Measurements from ENCODE around the gene SCN7A.

Gene SCN7A

GRCh38 chr2:166444306-166444705 lies 49.7 kb downstream of the SCN7A start:
- H3K9ac ChIP-seq (ENCODE audit: low read length) = no peak overlapping the region
- no peak overlapping the region for H3K27ac ChIP-seq (ENCODE audit: low read depth, low read length)
- no peaks in the 10 kb centered on the region for H3K27me3 ChIP-seq (ENCODE audit: control insufficient read depth, insufficient read depth, low read length)
- no peak overlapping the region for H3K4me3 ChIP-seq (ENCODE audit: low read length)
- no peaks in the 10 kb centered on the region for H3K4me1 ChIP-seq (ENCODE audit: control insufficient read depth, insufficient read depth, low read length)
- H3K36me3 ChIP-seq (ENCODE audit: control insufficient read depth, insufficient read depth, low read length) = no peaks in the 10 kb centered on the region

- no peaks in the 10 kb centered on the region for H3K36me3 ChIP-seq (ENCODE audit: control insufficient read depth, insufficient read depth, low read length)
- no peak overlapping the region for H3K9ac ChIP-seq (ENCODE audit: low read length)
- H3K27me3 ChIP-seq (ENCODE audit: control insufficient read depth, insufficient read depth, low read length) = no peaks in the 10 kb centered on the region
- H3K4me3 ChIP-seq (ENCODE audit: low read length) = no peak overlapping the region
- no peak overlapping the region for H3K27ac ChIP-seq (ENCODE audit: low read depth, low read length)
- no peaks in the 10 kb centered on the region for H3K4me1 ChIP-seq (ENCODE audit: control insufficient read depth, insufficient read depth, low read length)
Observed at GRCh38 chr2:166440313-166440712, 53.7 kb downstream of the SCN7A start.

DNA sequence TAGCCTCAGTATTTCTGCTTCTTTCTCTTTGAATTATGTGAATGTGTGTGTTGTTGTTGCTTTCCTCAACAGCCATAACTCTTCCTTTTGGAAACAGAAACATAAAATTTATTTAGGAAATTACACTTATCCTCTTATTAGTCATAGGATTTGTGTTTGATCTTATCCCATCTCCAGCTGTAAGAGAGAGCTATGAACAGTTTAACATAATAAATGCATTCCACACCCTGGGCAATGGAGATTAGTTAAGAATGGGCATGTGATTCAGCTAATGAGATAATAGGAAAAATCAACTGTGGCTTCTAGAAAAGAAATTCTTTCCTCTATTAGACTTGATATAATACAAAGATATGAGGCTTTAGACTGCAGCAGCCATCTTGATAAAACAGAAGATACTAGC lies 55.0 kb downstream of the SCN7A start:
- no peak overlapping the region for H3K4me3 ChIP-seq (ENCODE audit: low read length)
- no peaks in the 10 kb centered on the region for H3K36me3 ChIP-seq (ENCODE audit: control insufficient read depth, insufficient read depth, low read length)
- no peak overlapping the region for H3K27ac ChIP-seq (ENCODE audit: low read depth, low read length)
- H3K4me1 ChIP-seq (ENCODE audit: control insufficient read depth, insufficient read depth, low read length) = no peaks in the 10 kb centered on the region
- no peak overlapping the region for H3K9ac ChIP-seq (ENCODE audit: low read length)
- no peaks in the 10 kb centered on the region for H3K27me3 ChIP-seq (ENCODE audit: control insufficient read depth, insufficient read depth, low read length)

DNA sequence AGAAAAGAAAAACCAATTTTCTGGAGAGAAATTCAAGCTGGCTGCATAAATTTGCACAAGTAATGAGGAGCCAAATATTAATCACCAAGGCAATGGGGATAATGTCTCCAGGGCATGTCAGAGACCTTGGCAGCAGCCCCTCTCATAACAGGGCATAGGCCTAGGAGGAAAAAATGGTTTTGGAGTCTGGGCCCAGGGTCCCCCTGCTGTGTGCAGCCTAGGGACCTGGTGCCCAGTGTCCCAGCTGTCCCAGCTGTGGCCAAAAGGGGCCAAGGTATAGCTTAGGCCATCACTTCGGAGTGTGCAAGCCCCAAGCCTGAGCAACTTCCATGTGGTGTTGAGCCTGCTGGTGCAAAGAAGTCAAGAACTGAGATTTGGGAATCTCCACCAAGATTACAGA lies 57.1 kb downstream of the SCN7A start:
- Histone ChIP-seq H3K27ac (ENCODE audit: low read depth, low read length) (no peak overlapping the region), H3K4me1 (ENCODE audit: control insufficient read depth, insufficient read depth, low read length) (no peaks in the 10 kb centered on the region), H3K9ac (ENCODE audit: low read length) (no peak overlapping the region), H3K36me3 (ENCODE audit: control insufficient read depth, insufficient read depth, low read length) (no peaks in the 10 kb centered on the region), H3K4me3 (ENCODE audit: low read length) (no peak overlapping the region), H3K27me3 (ENCODE audit: control insufficient read depth, insufficient read depth, low read length) (no peaks in the 10 kb centered on the region)

DNA sequence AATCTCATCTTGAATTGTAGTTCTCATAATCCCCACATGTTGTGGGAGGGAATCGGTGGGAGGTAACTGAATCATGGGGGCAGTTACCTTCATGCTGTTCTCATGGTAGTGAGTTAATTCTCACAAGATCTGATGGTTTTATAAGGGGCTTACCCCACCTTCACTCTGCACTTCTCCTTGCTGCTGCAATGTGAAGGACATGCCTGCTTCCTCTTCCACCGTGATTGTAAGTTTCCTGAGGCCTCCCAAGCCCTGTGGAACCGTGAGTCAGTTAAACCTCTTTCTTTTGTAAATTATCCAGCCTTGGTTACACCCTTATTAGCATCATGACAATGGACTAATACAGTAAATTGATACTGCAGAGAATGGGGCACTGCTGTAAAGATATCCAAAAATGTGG lies 57.9 kb downstream of the SCN7A start:
- Histone ChIP-seq H3K4me1 (ENCODE audit: control insufficient read depth, insufficient read depth, low read length) (no peaks in the 10 kb centered on the region), H3K27me3 (ENCODE audit: control insufficient read depth, insufficient read depth, low read length) (no peaks in the 10 kb centered on the region), H3K4me3 (ENCODE audit: low read length) (no peak overlapping the region), H3K27ac (ENCODE audit: low read depth, low read length) (no peak overlapping the region), H3K36me3 (ENCODE audit: control insufficient read depth, insufficient read depth, low read length) (no peaks in the 10 kb centered on the region), H3K9ac (ENCODE audit: low read length) (no peak overlapping the region)

GRCh38 chr2:166434491-166434890 lies 59.6 kb downstream of the SCN7A start:
- Histone ChIP-seq H3K27ac (ENCODE audit: low read depth, low read length) (no peak overlapping the region), H3K36me3 (ENCODE audit: control insufficient read depth, insufficient read depth, low read length) (no peaks in the 10 kb centered on the region), H3K9ac (ENCODE audit: low read length) (no peak overlapping the region), H3K27me3 (ENCODE audit: control insufficient read depth, insufficient read depth, low read length) (no peaks in the 10 kb centered on the region), H3K4me1 (ENCODE audit: control insufficient read depth, insufficient read depth, low read length) (no peaks in the 10 kb centered on the region), H3K4me3 (ENCODE audit: low read length) (no peak overlapping the region)

GRCh38 chr2:166433457-166433856 lies 60.6 kb downstream of the SCN7A start:
- Histone ChIP-seq H3K27me3 (ENCODE audit: control insufficient read depth, insufficient read depth, low read length) (no peaks in the 10 kb centered on the region), H3K27ac (ENCODE audit: low read depth, low read length) (no peak overlapping the region), H3K4me3 (ENCODE audit: low read length) (no peak overlapping the region), H3K36me3 (ENCODE audit: control insufficient read depth, insufficient read depth, low read length) (no peaks in the 10 kb centered on the region), H3K4me1 (ENCODE audit: control insufficient read depth, insufficient read depth, low read length) (no peaks in the 10 kb centered on the region), H3K9ac (ENCODE audit: low read length) (no peak overlapping the region)

- H3K27ac ChIP-seq (ENCODE audit: low read depth, low read length) = no peak overlapping the region
- no peaks in the 10 kb centered on the region for H3K36me3 ChIP-seq (ENCODE audit: control insufficient read depth, insufficient read depth, low read length)
- no peak overlapping the region for H3K9ac ChIP-seq (ENCODE audit: low read length)
- H3K27me3 ChIP-seq (ENCODE audit: control insufficient read depth, insufficient read depth, low read length) = no peaks in the 10 kb centered on the region
- peaks cover 2% of the 10 kb centered on the region for H3K4me1 ChIP-seq (ENCODE audit: control insufficient read depth, insufficient read depth, low read length)
- H3K4me3 ChIP-seq (ENCODE audit: low read length) = no peak overlapping the region
Observed at GRCh38 chr2:166432331-166432730, 61.7 kb downstream of the SCN7A start.

DNA sequence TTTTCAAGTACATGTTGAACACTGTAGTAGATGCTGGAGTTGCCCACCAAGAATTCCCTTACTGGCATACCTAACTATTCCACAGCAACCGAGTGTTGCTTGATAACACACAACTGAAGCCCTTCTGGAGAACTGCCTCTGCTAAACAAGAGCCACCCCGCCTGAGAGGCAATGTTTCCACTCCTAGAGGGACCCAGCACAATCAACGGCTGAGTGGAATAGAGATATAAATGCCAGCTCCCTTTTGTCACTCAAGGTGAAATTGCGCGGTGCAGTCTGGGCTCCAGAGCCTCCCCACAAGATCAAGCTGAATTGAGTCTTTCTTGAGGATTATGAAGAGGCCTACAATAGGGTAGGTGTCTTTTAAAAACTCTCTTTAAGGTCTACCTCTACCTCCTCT lies 69.2 kb downstream of the SCN7A start:
- Histone ChIP-seq H3K4me1 (ENCODE audit: control insufficient read depth, insufficient read depth, low read length) (peaks cover 8% of the 10 kb centered on the region), H3K27me3 (ENCODE audit: control insufficient read depth, insufficient read depth, low read length) (no peaks in the 10 kb centered on the region), H3K27ac (ENCODE audit: low read depth, low read length) (no peak overlapping the region), H3K9ac (ENCODE audit: low read length) (no peak overlapping the region), H3K36me3 (ENCODE audit: control insufficient read depth, insufficient read depth, low read length) (no peaks in the 10 kb centered on the region), H3K4me3 (ENCODE audit: low read length) (no peak overlapping the region)

DNA sequence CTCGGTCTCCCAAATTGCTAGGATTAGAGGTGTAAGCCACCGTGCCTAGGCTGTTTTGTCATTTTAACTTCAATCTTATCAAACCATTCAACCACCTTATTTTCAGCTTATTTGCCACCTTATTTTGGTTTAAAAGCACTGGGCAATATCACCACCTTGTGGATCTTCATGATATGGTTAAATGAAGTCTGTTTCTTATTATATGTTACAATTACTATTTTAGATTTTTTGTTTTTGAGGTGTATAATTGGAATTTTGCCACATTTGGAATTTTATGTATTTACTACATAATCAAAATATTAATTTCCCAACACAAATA lies 74.5 kb downstream of the SCN7A start:
- Histone ChIP-seq H3K36me3 (ENCODE audit: control insufficient read depth, insufficient read depth, low read length) (no peaks in the 10 kb centered on the region), H3K4me3 (ENCODE audit: low read length) (no peak overlapping the region)

GRCh38 chr2:166418853-166419615 lies 75.0 kb downstream of the SCN7A start:
- Histone ChIP-seq H3K36me3 (ENCODE audit: control insufficient read depth, insufficient read depth, low read length) (no peaks in the 10 kb centered on the region), H3K27ac (ENCODE audit: low read depth, low read length) (no peak overlapping the region)

More for the DNA sequence above, 74.5 kb downstream of the SCN7A start:
- H3K9ac ChIP-seq (ENCODE audit: low read length) = no peak overlapping the region
- H3K4me1 ChIP-seq (ENCODE audit: control insufficient read depth, insufficient read depth, low read length) = peaks cover 6% of the 10 kb centered on the region
- no peaks in the 10 kb centered on the region for H3K27me3 ChIP-seq (ENCODE audit: control insufficient read depth, insufficient read depth, low read length)
- H3K27ac ChIP-seq (ENCODE audit: low read depth, low read length) = no peak overlapping the region

DNA sequence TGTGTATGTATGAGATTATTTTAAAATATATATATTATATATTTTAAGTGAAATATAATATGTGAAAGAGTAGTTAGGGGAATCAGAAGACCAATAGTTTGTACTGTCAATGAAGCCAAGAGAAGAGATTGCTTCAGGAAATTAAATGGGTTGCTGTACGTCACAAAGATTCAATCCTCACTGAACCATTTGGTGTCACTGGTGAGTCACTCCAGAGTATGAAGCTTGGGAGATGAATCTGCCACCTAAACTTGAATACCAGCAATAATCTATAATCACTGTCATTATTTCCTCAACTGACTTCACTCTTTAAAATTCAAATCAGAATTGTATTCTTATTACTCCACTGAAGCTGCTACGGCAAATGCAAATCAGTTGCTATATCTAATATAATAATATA lies 76.4 kb downstream of the SCN7A start:
- Histone ChIP-seq H3K27ac (ENCODE audit: low read depth, low read length) (no peak overlapping the region), H3K4me3 (ENCODE audit: low read length) (no peak overlapping the region), H3K9ac (ENCODE audit: low read length) (no peak overlapping the region), H3K4me1 (ENCODE audit: control insufficient read depth, insufficient read depth, low read length) (peaks cover 5% of the 10 kb centered on the region), H3K27me3 (ENCODE audit: control insufficient read depth, insufficient read depth, low read length) (no peaks in the 10 kb centered on the region), H3K36me3 (ENCODE audit: control insufficient read depth, insufficient read depth, low read length) (no peaks in the 10 kb centered on the region)

More at GRCh38 chr2:166418853-166419615, 75.0 kb downstream of the SCN7A start:
- Histone ChIP-seq H3K4me3 (ENCODE audit: low read length) (no peak overlapping the region), H3K9ac (ENCODE audit: low read length) (no peak overlapping the region), H3K27me3 (ENCODE audit: control insufficient read depth, insufficient read depth, low read length) (no peaks in the 10 kb centered on the region), H3K4me1 (ENCODE audit: control insufficient read depth, insufficient read depth, low read length) (peaks cover 6% of the 10 kb centered on the region)

GRCh38 chr2:166413255-166413654 lies 80.8 kb downstream of the SCN7A start:
- Histone ChIP-seq H3K9ac (ENCODE audit: low read length) (no peak overlapping the region), H3K4me3 (ENCODE audit: low read length) (no peak overlapping the region), H3K36me3 (ENCODE audit: control insufficient read depth, insufficient read depth, low read length) (no peaks in the 10 kb centered on the region), H3K27me3 (ENCODE audit: control insufficient read depth, insufficient read depth, low read length) (no peaks in the 10 kb centered on the region), H3K27ac (ENCODE audit: low read depth, low read length) (no peak overlapping the region), H3K4me1 (ENCODE audit: control insufficient read depth, insufficient read depth, low read length) (peaks cover 5% of the 10 kb centered on the region)

Measured in rectal smooth muscle tissue (tissue), 1 donor.